Measurements from ENCODE around the gene EDARADD. TPM values are rescaled to one million over a fixed set of nuclear protein-coding genes. Genes with fewer than 3 reads are reported as not detected.
A peak's percentile ranks its signal among the peaks of the same experiment; 100 is the strongest.
"Not testable (repeated sequence)": the region's sequence is repeated elsewhere in the genome, so short reads cannot be mapped to it uniquely, and the experiment has no call there.

EDARADD gene
- total RNA-seq, 1 donor from 2014 or later: 2.6 TPM

DNA sequence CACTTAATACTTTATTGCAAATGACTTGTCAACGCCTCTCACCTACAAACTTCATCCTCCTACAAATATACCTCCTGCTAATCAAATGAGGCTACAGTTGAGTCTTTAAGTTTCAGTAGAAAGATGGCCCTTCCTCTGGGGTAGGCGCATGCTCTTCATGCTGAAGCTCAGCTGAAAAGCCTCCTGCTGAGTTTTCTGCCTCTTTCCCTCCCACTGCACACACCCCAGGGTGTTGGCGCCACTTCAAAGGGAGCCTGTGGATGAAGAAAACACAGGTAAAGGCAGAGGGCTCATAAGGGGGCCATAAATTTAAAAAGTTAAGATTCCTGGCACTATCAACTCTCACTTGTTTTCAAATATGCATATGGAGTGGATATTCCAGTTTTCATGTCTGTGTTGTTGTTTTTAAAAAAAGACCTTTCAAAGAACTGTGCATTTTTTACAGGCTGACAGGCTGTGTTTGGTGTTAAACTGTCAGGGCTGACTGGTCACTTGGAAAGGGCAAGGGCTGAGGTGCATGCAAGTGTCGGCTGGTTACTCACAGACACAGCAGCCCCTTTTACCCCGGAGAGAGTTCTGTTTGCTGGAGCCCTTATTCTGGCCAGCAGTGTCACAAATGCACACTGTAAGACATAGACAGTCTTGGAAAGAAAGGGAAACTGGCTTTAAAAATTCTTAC lies 86.8 kb downstream of the EDARADD start:
- DNase-seq (ENCODE audit: low read depth) (no peak), FAIRE-seq (no peak)
- TF ChIP-seq, protein P1, sequence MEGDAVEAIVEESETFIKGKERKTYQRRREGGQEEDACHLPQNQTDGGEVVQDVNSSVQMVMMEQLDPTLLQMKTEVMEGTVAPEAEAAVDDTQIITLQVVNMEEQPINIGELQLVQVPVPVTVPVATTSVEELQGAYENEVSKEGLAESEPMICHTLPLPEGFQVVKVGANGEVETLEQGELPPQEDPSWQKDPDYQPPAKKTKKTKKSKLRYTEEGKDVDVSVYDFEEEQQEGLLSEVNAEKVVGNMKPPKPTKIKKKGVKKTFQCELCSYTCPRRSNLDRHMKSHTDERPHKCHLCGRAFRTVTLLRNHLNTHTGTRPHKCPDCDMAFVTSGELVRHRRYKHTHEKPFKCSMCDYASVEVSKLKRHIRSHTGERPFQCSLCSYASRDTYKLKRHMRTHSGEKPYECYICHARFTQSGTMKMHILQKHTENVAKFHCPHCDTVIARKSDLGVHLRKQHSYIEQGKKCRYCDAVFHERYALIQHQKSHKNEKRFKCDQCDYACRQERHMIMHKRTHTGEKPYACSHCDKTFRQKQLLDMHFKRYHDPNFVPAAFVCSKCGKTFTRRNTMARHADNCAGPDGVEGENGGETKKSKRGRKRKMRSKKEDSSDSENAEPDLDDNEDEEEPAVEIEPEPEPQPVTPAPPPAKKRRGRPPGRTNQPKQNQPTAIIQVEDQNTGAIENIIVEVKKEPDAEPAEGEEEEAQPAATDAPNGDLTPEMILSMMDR (IDR thresholded peaks at IDR 0.05; ENCODE audit: insufficient read depth, low read length, severe bottlenecking): no peak
- peaks cover 1% of the 10 kb centered on the region for H3K36me3 ChIP-seq (ENCODE audit: control insufficient read depth, insufficient read depth, low read length)
- H3K27me3 ChIP-seq (ENCODE audit: control insufficient read depth, insufficient read depth, low read length): no peaks in the 10 kb centered on the region
- no peak overlapping the region for H3K4me3 ChIP-seq (ENCODE audit: low read depth, low read length)

DNA sequence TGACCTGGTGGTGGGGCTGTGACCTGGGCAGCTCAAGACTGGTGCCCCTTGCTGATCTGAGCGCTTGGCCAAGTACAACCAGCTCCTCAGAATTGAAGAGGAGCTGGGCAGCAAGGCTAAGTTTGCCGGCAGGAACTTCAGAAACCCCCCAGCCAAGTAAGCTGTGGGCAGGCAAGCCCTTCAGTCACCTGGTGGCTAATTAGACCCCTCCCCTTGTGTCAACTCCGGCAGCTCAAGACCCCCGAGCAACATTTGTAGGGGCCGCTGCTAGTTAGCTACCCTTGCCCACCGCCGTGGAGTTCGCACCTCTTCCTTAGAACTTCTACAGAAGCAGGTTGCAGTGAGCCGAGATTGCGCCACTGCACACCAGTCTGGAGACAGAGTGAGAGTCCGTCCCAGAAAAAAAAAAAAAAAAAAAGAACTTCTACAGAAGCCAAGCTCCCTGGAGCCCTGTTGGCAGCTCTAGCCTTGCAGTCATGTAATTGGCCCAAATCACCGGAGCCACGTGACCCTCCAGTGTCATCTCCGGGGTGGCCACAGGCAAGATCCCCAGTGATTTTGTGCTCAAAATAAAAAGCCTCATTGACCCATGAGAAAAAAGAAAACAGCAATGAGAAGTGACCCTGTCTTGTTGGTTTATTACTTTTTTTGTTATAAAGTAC lies 90.4 kb downstream of the EDARADD start:
- DNase-seq (ENCODE audit: low read depth) (no peak), FAIRE-seq (no peak)
- TF ChIP-seq, protein P1 (IDR thresholded peaks at IDR 0.05; ENCODE audit: insufficient read depth, low read length, severe bottlenecking): no peak
- H3K36me3 ChIP-seq (ENCODE audit: control insufficient read depth, insufficient read depth, low read length): peaks cover 1% of the 10 kb centered on the region
- no peak overlapping the region for H3K4me3 ChIP-seq (ENCODE audit: low read depth, low read length)
- H3K27me3 ChIP-seq (ENCODE audit: control insufficient read depth, insufficient read depth, low read length): no peaks in the 10 kb centered on the region

DNA sequence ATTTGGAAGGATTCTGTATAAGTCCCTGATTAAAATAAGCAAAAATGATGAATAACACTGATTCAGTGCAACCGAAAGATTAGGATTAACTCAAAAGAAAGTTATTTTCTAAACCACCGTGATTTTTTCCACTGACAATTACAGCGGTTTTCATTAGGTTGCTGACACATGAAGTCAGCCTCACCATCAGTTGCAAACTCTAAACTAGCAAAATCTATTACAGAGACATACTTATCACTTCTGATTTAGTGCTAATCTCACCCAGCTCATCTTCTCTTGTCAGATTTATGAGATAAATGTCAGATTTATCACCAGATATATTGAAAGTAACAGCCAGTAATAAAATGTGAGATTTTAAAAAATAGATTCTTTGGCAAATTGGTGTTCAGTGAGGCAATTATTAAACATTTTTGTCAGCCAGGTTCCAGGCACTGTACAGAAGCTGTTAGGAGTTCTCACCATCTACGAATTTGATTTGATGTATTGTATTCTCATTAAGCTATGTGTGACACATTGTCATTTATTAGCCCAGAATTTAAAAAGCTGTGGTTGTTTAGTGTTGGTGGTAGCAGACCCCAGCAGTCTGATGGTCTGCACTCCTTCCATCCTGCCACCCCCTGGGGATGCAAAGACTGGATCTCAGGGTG lies 92.4 kb downstream of the EDARADD start:
- H3K27me3 ChIP-seq (ENCODE audit: control insufficient read depth, insufficient read depth, low read length): no peaks in the 10 kb centered on the region
- FAIRE-seq: no peak

GRCh38 chr1:236489161-236489560 lies 95.1 kb downstream of the EDARADD start:
- DNase-seq (ENCODE audit: low read depth); H3K36me3 ChIP-seq (ENCODE audit: control insufficient read depth, insufficient read depth, low read length); H3K4me3 ChIP-seq (ENCODE audit: low read depth, low read length); FAIRE-seq; H3K27me3 ChIP-seq (ENCODE audit: control insufficient read depth, insufficient read depth, low read length): not testable (repeated sequence)

More for the DNA sequence above, 92.4 kb downstream of the EDARADD start:
- DNase-seq (ENCODE audit: low read depth): no peak
- Histone ChIP-seq H3K36me3 (ENCODE audit: control insufficient read depth, insufficient read depth, low read length) (peaks cover 1% of the 10 kb centered on the region), H3K4me3 (ENCODE audit: low read depth, low read length) (no peak overlapping the region)
- TF ChIP-seq, protein P1 (IDR thresholded peaks at IDR 0.05; ENCODE audit: insufficient read depth, low read length, severe bottlenecking): no peak

- Histone ChIP-seq H3K27me3 (ENCODE audit: control insufficient read depth, insufficient read depth, low read length) (no peaks in the 10 kb centered on the region), H3K4me3 (ENCODE audit: low read depth, low read length) (peak overlapping the region; percentile 6), H3K36me3 (ENCODE audit: control insufficient read depth, insufficient read depth, low read length) (no peaks in the 10 kb centered on the region)
- TF ChIP-seq, protein P1 (IDR thresholded peaks at IDR 0.05; ENCODE audit: insufficient read depth, low read length, severe bottlenecking): peak; percentile 39
- FAIRE-seq (no peak), DNase-seq (ENCODE audit: low read depth) (peak; percentile 56)
Observed at GRCh38 chr1:236489710-236490377, 95.8 kb downstream of the EDARADD start.
